ENCODE measurements around the gene SLC12A4.
"Not testable (repeated sequence)": the region's sequence is repeated elsewhere in the genome, so short reads cannot be mapped to it uniquely, and the experiment has no call there.

SLC12A4 gene

GRCh38 chr16:67919622-67920221, 48.7 kb downstream of the SLC12A4 start:
- Mint-ChIP-seq H3K4me3 (no peak overlapping the region), H3K9me3 (no peaks in the 10 kb centered on the region), H3K27me3 (no peaks in the 10 kb centered on the region), H3K27ac (peak overlapping the region; percentile 78), H3K4me1 (ENCODE audit: low read depth) (peaks cover 42% of the 10 kb centered on the region), H3K36me3 (ENCODE audit: low read depth) (peaks cover 23% of the 10 kb centered on the region)
- no peak for DNase-seq

GRCh38 chr16:67917852-67918236, 50.6 kb downstream of the SLC12A4 start:
- DNase-seq, result no peak
- Mint-ChIP-seq H3K36me3 (ENCODE audit: low read depth) (peaks cover 20% of the 10 kb centered on the region), H3K27me3 (no peaks in the 10 kb centered on the region), H3K4me3 (no peak overlapping the region), H3K27ac (peak overlapping the region; percentile 95), H3K9me3 (no peaks in the 10 kb centered on the region), H3K4me1 (ENCODE audit: low read depth) (peaks cover 40% of the 10 kb centered on the region)

- Mint-ChIP-seq H3K4me3 (no peak overlapping the region), H3K4me1 (ENCODE audit: low read depth) (peaks cover 37% of the 10 kb centered on the region)
Measured at GRCh38 chr16:67917140-67917851, 51.1 kb downstream of the SLC12A4 start.

GRCh38 chr16:67915831-67916723, 52.4 kb downstream of the SLC12A4 start:
- H3K27ac Mint-ChIP-seq, result peak overlapping the region; percentile 95
- no peak for DNase-seq
- H3K4me3 Mint-ChIP-seq, result no peak overlapping the region
- peaks cover 27% of the 10 kb centered on the region for H3K4me1 Mint-ChIP-seq (ENCODE audit: low read depth)
- peaks cover 27% of the 10 kb centered on the region for H3K36me3 Mint-ChIP-seq (ENCODE audit: low read depth)
- no peaks in the 10 kb centered on the region for H3K9me3 Mint-ChIP-seq
- no peaks in the 10 kb centered on the region for H3K27me3 Mint-ChIP-seq

More at GRCh38 chr16:67917140-67917851, 51.1 kb downstream of the SLC12A4 start:
- Mint-ChIP-seq H3K9me3 (no peaks in the 10 kb centered on the region), H3K27me3 (no peaks in the 10 kb centered on the region), H3K27ac (peak overlapping the region; percentile 95), H3K36me3 (ENCODE audit: low read depth) (peaks cover 20% of the 10 kb centered on the region)
- no peak for DNase-seq

GRCh38 chr16:67915496-67915769, 53.0 kb downstream of the SLC12A4 start:
- Mint-ChIP-seq H3K36me3 (ENCODE audit: low read depth) (peaks cover 25% of the 10 kb centered on the region), H3K4me1 (ENCODE audit: low read depth) (peaks cover 32% of the 10 kb centered on the region), H3K27ac (peak overlapping the region; percentile 95)
- not testable (repeated sequence) for H3K4me3 Mint-ChIP-seq, DNase-seq, H3K27me3 Mint-ChIP-seq, H3K9me3 Mint-ChIP-seq

- Mint-ChIP-seq H3K4me3 (no peak overlapping the region), H3K27me3 (no peaks in the 10 kb centered on the region)
Measured at GRCh38 chr16:67914758-67915495, 53.5 kb downstream of the SLC12A4 start.

GRCh38 chr16:67910158-67910557, 58.3 kb downstream of the SLC12A4 start:
- H3K4me3 Mint-ChIP-seq, result no peak overlapping the region
- no peak for DNase-seq
- peaks cover 25% of the 10 kb centered on the region for H3K4me1 Mint-ChIP-seq (ENCODE audit: low read depth)
- H3K27ac Mint-ChIP-seq, result peak overlapping the region; percentile 16
- peaks cover 29% of the 10 kb centered on the region for H3K36me3 Mint-ChIP-seq (ENCODE audit: low read depth)
- no peaks in the 10 kb centered on the region for H3K27me3 Mint-ChIP-seq
- H3K9me3 Mint-ChIP-seq, result no peaks in the 10 kb centered on the region

More at GRCh38 chr16:67914758-67915495, 53.5 kb downstream of the SLC12A4 start:
- no peak for DNase-seq
- Mint-ChIP-seq H3K27ac (no peak overlapping the region), H3K9me3 (no peaks in the 10 kb centered on the region), H3K36me3 (ENCODE audit: low read depth) (peaks cover 30% of the 10 kb centered on the region), H3K4me1 (ENCODE audit: low read depth) (peaks cover 37% of the 10 kb centered on the region)

- DNase-seq, result no peak
- Mint-ChIP-seq H3K4me3 (no peak overlapping the region), H3K36me3 (ENCODE audit: low read depth) (peaks cover 29% of the 10 kb centered on the region), H3K4me1 (ENCODE audit: low read depth) (peaks cover 24% of the 10 kb centered on the region), H3K27me3 (no peaks in the 10 kb centered on the region), H3K27ac (no peak overlapping the region), H3K9me3 (no peaks in the 10 kb centered on the region)
Measured at GRCh38 chr16:67909056-67909742, 59.2 kb downstream of the SLC12A4 start.

GRCh38 chr16:67907397-67908180, 60.8 kb downstream of the SLC12A4 start:
- Mint-ChIP-seq H3K4me1 (ENCODE audit: low read depth) (peaks cover 24% of the 10 kb centered on the region), H3K36me3 (ENCODE audit: low read depth) (peaks cover 37% of the 10 kb centered on the region), H3K4me3 (no peak overlapping the region), H3K27ac (peak overlapping the region; percentile 16), H3K27me3 (no peaks in the 10 kb centered on the region), H3K9me3 (no peaks in the 10 kb centered on the region)
- DNase-seq, result no peak

GRCh38 chr16:67902831-67903230, 65.6 kb downstream of the SLC12A4 start:
- Mint-ChIP-seq H3K27ac (peak overlapping the region; percentile 45), H3K4me3 (no peak overlapping the region), H3K9me3 (no peaks in the 10 kb centered on the region), H3K4me1 (ENCODE audit: low read depth) (peaks cover 16% of the 10 kb centered on the region), H3K27me3 (no peaks in the 10 kb centered on the region), H3K36me3 (ENCODE audit: low read depth) (peaks cover 15% of the 10 kb centered on the region)
- DNase-seq, result no peak

GRCh38 chr16:67901734-67902133, 66.7 kb downstream of the SLC12A4 start:
- Mint-ChIP-seq H3K27ac (peak overlapping the region; percentile 14), H3K36me3 (ENCODE audit: low read depth) (peaks cover 19% of the 10 kb centered on the region), H3K4me1 (ENCODE audit: low read depth) (peaks cover 20% of the 10 kb centered on the region), H3K9me3 (no peaks in the 10 kb centered on the region), H3K4me3 (no peak overlapping the region), H3K27me3 (no peaks in the 10 kb centered on the region)
- no peak for DNase-seq

- Mint-ChIP-seq H3K4me3 (no peak overlapping the region), H3K36me3 (ENCODE audit: low read depth) (peaks cover 16% of the 10 kb centered on the region), H3K27me3 (no peaks in the 10 kb centered on the region), H3K9me3 (no peaks in the 10 kb centered on the region), H3K4me1 (ENCODE audit: low read depth) (peaks cover 49% of the 10 kb centered on the region), H3K27ac (peak overlapping the region; percentile 2)
- no peak for DNase-seq
Measured at GRCh38 chr16:67897231-67897630, 71.2 kb downstream of the SLC12A4 start.

- H3K4me3 Mint-ChIP-seq, result peak overlapping the region; percentile 97
Measured at GRCh38 chr16:67893743-67894399, 74.6 kb downstream of the SLC12A4 start.

More at GRCh38 chr16:67893743-67894399, 74.6 kb downstream of the SLC12A4 start:
- Mint-ChIP-seq H3K36me3 (ENCODE audit: low read depth) (peaks cover 11% of the 10 kb centered on the region), H3K27me3 (no peaks in the 10 kb centered on the region), H3K4me1 (ENCODE audit: low read depth) (peaks cover 40% of the 10 kb centered on the region), H3K27ac (peak overlapping the region; percentile 96), H3K9me3 (no peaks in the 10 kb centered on the region)
- no peak for DNase-seq
